ENCODE data around the gene SOX2. TPM values are rescaled to one million over a fixed set of nuclear protein-coding genes. Genes with fewer than 3 reads are reported as not detected.

Gene SOX2
- total and polyA plus RNA-seq, 2 of the 13 experiments (the other 11 are each of a cell fraction or from before 2014, with no cell fraction given): not detected

DNA sequence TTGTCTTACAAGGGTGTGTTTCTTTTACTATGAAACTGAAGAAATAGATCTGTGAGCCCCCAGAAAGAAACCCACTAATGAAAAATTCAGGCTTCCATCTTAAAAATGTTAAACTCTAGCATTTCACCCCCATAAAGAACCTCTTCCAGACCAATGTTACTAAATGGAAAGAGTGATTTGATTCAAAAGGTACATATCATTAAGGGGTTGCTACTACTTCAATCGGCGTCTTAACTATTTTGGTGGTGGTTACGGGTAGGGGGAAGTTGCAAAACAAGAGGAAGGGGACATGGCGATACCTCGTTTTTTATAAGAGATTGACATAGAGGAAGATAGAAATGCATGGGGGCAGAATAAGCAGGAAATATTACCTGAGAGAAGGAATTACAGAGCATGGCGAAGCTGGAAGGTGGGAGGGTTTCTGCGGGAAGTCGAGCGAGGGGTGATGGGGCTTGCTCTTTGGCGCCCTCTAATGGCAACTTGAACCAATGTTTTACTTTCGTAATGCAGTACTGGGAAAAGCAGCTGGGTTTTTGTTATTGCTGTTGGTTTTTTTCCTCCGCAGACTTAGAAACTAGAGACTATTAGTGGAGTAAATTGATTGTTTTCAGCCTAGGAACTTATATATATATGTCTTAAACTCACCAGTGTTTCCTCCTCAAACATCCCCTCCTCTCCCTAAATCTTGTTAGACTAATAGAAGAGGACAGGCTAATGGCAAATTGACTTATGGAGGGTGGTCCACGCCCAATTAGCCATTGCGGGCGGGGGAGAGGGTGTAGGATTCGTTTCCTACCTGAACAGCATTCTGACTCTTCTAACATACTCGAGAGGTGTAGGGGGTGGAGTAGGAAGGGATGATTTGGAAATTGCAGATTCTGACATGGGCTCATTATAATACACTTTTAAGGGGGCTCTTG, 11.3 kb upstream of the SOX2 start (continued):
- TF ChIP-seq, protein P1, sequence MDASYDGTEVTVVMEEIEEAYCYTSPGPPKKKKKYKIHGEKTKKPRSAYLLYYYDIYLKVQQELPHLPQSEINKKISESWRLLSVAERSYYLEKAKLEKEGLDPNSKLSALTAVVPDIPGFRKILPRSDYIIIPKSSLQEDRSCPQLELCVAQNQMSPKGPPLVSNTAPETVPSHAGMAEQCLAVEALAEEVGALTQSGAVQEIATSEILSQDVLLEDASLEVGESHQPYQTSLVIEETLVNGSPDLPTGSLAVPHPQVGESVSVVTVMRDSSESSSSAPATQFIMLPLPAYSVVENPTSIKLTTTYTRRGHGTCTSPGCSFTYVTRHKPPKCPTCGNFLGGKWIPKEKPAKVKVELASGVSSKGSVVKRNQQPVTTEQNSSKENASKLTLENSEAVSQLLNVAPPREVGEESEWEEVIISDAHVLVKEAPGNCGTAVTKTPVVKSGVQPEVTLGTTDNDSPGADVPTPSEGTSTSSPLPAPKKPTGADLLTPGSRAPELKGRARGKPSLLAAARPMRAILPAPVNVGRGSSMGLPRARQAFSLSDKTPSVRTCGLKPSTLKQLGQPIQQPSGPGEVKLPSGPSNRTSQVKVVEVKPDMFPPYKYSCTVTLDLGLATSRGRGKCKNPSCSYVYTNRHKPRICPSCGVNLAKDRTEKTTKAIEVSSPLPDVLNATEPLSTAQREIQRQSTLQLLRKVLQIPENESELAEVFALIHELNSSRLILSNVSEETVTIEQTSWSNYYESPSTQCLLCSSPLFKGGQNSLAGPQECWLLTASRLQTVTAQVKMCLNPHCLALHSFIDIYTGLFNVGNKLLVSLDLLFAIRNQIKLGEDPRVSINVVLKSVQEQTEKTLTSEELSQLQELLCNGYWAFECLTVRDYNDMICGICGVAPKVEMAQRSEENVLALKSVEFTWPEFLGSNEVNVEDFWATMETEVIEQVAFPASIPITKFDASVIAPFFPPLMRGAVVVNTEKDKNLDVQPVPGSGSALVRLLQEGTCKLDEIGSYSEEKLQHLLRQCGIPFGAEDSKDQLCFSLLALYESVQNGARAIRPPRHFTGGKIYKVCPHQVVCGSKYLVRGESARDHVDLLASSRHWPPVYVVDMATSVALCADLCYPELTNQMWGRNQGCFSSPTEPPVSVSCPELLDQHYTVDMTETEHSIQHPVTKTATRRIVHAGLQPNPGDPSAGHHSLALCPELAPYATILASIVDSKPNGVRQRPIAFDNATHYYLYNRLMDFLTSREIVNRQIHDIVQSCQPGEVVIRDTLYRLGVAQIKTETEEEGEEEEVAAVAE (CRISPR knock-in tag; IDR thresholded peaks at IDR 0.05; ENCODE audit: borderline replicate concordance): no peak
- peak; percentile 45; the same call in 1 of the 2 replicates for TF ChIP-seq SMC3 (IDR thresholded peaks at IDR 0.05; ENCODE audit: low read length)
- TF ChIP-seq ZNF768 (CRISPR knock-in tag; IDR thresholded peaks at IDR 0.05): no peak
- TF ChIP-seq, protein P2, sequence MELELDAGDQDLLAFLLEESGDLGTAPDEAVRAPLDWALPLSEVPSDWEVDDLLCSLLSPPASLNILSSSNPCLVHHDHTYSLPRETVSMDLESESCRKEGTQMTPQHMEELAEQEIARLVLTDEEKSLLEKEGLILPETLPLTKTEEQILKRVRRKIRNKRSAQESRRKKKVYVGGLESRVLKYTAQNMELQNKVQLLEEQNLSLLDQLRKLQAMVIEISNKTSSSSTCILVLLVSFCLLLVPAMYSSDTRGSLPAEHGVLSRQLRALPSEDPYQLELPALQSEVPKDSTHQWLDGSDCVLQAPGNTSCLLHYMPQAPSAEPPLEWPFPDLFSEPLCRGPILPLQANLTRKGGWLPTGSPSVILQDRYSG (CRISPR knock-in tag; IDR thresholded peaks at IDR 0.05): no peak

DNA sequence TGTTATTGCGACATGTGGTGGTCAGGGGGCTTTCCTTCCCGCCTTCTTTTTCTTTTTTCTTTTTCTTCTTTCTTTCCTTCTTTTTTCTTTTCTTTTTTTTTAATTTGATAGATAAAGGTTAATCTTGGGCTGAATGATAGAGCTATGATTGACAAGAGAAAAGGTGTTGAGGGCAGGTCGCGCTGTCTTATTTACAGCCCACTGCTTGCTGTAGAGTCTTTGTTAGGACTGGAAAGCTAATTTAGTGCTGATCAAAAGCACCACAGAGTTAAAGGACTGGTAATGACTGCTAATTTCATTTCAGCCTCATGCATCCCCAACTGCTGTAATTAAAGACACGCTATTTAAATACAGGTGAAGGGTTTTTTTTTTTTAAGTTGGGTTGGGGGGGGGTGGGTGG, 10.6 kb upstream of the SOX2 start:
- FAIRE-seq (no peak), DNase-seq (ENCODE audit: low spot score) (no peak), ATAC-seq (no peak)
- intact Hi-C loops (cut with micrococcal nuclease; ENCODE audit: unreplicated experiment): loop anchor here (2.0 to 10.0 kb wide), 3 partner anchors 194 to 490 kb away; no protein-coding TSS in a partner anchor
- CTCF ChIA-PET (ENCODE audit: low intra/inter-chr PET ratio, low total read pairs): no interaction called here
- WGBS (ENCODE audit: low lambda C conversion rate): 14% methylated on average over 5 of the region's 5 CpGs
- POLR2A ChIA-PET: no interaction called here
- Histone ChIP-seq H3K79me2 (ENCODE audit: insufficient read depth, low read length) (no peaks in the 10 kb centered on the region), H3K27ac (ENCODE audit: extremely low read length, insufficient read depth, low read length) (no peak overlapping the region), H3K27me3 (ENCODE audit: control insufficient read depth in 1 of 2, insufficient read depth in 2 of 2, low read length in 2 of 2) (peaks cover 2 to 52% of the 10 kb centered on the region in 2 experiments), H3K9me3 (ENCODE audit: low read length) (no peaks in the 10 kb centered on the region), H3K36me3 (replicated peaks in 1 of 2; ENCODE audit: control insufficient read depth in 1 of 2, insufficient read depth in 2 of 2, low read length in 2 of 2) (no peaks in the 10 kb centered on the region), H3K9ac (ENCODE audit: insufficient read depth, low read depth, low read length) (no peak overlapping the region), H3K4me3 (replicated peaks in 1 of 3; ENCODE audit: insufficient read depth in 1 of 3, low read depth in 2 of 3, low read length in 3 of 3) (no peak overlapping the region), H2AFZ (ENCODE audit: low read length) (no peak overlapping the region), H3K4me2 (ENCODE audit: low read depth, low read length) (no peak overlapping the region), H4K20me1 (ENCODE audit: insufficient read depth, low read length) (no peaks in the 10 kb centered on the region), H3K4me1 (ENCODE audit: insufficient read depth, low read length) (no peaks in the 10 kb centered on the region)
- BruUV-seq (replicated peaks): no TSS peak
- in situ Hi-C loops (cut with HindIII; ENCODE audit: extremely low pct_ligation_motif_present, low pct_unique_long_range_greater_than_20kb): loop anchor here (10.0 to 25.0 kb wide), 2 partner anchors 496 to 786 kb away; no protein-coding TSS in a partner anchor
- TF ChIP-seq, protein P3, sequence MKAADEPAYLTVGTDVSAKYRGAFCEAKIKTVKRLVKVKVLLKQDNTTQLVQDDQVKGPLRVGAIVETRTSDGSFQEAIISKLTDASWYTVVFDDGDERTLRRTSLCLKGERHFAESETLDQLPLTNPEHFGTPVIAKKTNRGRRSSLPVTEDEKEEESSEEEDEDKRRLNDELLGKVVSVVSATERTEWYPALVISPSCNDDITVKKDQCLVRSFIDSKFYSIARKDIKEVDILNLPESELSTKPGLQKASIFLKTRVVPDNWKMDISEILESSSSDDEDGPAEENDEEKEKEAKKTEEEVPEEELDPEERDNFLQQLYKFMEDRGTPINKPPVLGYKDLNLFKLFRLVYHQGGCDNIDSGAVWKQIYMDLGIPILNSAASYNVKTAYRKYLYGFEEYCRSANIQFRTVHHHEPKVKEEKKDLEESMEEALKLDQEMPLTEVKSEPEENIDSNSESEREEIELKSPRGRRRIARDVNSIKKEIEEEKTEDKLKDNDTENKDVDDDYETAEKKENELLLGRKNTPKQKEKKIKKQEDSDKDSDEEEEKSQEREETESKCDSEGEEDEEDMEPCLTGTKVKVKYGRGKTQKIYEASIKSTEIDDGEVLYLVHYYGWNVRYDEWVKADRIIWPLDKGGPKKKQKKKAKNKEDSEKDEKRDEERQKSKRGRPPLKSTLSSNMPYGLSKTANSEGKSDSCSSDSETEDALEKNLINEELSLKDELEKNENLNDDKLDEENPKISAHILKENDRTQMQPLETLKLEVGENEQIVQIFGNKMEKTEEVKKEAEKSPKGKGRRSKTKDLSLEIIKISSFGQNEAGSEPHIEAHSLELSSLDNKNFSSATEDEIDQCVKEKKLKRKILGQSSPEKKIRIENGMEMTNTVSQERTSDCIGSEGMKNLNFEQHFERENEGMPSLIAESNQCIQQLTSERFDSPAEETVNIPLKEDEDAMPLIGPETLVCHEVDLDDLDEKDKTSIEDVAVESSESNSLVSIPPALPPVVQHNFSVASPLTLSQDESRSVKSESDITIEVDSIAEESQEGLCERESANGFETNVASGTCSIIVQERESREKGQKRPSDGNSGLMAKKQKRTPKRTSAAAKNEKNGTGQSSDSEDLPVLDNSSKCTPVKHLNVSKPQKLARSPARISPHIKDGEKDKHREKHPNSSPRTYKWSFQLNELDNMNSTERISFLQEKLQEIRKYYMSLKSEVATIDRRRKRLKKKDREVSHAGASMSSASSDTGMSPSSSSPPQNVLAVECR (CRISPR knock-in tag; IDR thresholded peaks at IDR 0.05; ENCODE audit: borderline replicate concordance): no peak
- TF ChIP-seq ZFP82 (CRISPR knock-in tag; IDR thresholded peaks at IDR 0.05; ENCODE audit: borderline replicate concordance): no peak
- TF ChIP-seq ZNF335 (CRISPR knock-in tag; IDR thresholded peaks at IDR 0.05): no peak
- TF ChIP-seq KDM4B (CRISPR knock-in tag; IDR thresholded peaks at IDR 0.05): no peak
- no peak for TF ChIP-seq EP300 (IDR thresholded peaks at IDR 0.05; ENCODE audit: low read depth in 2 of 2, low read length in 2 of 2)
- no peak for TF ChIP-seq EP300 (CRISPR knock-in tag; IDR thresholded peaks at IDR 0.05; ENCODE audit: borderline replicate concordance)
- TF ChIP-seq ZBTB7B (CRISPR knock-in tag; IDR thresholded peaks at IDR 0.05): no peak
- TF ChIP-seq ZBTB20 (CRISPR knock-in tag; IDR thresholded peaks at IDR 0.05; ENCODE audit: borderline replicate concordance, low read depth): no peak
